ENCODE data around the gene TBC1D5.
"Not testable (repeated sequence)": the region's sequence is repeated elsewhere in the genome, so short reads cannot be mapped to it uniquely, and the experiment has no call there.

TBC1D5 gene

GRCh38 chr3:17714473-17714872, 28.0 kb downstream of the TBC1D5 start:
- DNase-seq (ENCODE audit: low read depth in 1 of 2, low spot score in 1 of 2) = no peak

DNA sequence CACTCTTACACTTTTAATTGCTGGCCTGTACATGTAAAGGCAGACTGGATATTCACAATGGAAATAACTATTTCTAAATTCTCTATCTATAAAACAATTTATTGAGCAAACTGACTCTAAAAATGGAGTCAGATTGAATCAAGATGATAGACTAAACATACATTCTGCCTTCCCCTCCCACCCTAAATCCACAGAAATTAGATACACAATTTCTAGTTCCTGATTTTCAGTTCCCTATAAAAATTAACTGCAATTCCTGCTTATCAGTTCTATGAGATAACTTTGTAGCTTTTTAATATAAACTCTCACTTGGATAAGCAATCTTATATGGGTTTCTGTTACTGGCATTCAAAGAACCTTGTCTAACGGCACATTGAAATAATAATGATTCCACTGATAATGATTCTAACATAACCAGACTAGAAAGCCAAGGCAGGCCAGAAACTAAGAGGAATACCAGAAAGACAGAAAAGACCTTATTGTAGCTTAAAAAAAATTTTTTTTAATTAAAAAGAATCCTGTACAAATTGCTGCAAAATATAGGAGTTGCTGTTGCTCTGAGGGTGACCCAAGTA, 33.1 kb downstream of the TBC1D5 start:
- no peak for DNase-seq (ENCODE audit: low read depth in 1 of 2, low spot score in 1 of 2)

- DNase-seq (ENCODE audit: low read depth in 1 of 2, low spot score in 1 of 2) = no peak
Observed at GRCh38 chr3:17707813-17708543, 34.5 kb downstream of the TBC1D5 start.

DNA sequence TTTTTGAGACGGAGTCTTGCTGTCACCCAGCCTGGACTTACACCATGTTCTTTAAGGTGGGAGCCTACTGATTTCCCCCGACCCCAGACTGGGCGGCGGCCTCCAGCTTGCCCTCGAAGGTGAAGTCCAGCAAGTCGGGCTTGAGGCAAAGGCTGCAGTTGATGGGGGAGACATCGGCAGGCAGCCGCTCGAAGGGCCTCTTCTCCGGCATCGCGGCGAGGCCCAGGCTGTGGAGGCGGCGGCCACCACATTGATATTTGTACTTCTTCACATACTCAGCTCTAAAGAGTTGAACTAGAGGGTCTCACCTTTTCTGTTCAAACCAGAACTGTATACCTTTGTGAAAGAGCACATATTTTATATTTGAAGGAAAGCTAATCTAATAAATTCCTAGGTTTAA, 36.4 kb downstream of the TBC1D5 start:
- not testable (repeated sequence) for DNase-seq (ENCODE audit: low read depth in 1 of 2, low spot score in 1 of 2)

GRCh38 chr3:17699815-17700214, 42.6 kb downstream of the TBC1D5 start:
- DNase-seq (ENCODE audit: low read depth in 1 of 2, low spot score in 1 of 2) = not testable (repeated sequence)

- not testable (repeated sequence) for DNase-seq (ENCODE audit: low read depth in 1 of 2, low spot score in 1 of 2)
Observed at GRCh38 chr3:17695665-17696064, 46.8 kb downstream of the TBC1D5 start.

- DNase-seq (ENCODE audit: low read depth in 1 of 2, low spot score in 1 of 2) = not testable (repeated sequence)
Observed at GRCh38 chr3:17693670-17693999, 48.8 kb downstream of the TBC1D5 start.

DNA sequence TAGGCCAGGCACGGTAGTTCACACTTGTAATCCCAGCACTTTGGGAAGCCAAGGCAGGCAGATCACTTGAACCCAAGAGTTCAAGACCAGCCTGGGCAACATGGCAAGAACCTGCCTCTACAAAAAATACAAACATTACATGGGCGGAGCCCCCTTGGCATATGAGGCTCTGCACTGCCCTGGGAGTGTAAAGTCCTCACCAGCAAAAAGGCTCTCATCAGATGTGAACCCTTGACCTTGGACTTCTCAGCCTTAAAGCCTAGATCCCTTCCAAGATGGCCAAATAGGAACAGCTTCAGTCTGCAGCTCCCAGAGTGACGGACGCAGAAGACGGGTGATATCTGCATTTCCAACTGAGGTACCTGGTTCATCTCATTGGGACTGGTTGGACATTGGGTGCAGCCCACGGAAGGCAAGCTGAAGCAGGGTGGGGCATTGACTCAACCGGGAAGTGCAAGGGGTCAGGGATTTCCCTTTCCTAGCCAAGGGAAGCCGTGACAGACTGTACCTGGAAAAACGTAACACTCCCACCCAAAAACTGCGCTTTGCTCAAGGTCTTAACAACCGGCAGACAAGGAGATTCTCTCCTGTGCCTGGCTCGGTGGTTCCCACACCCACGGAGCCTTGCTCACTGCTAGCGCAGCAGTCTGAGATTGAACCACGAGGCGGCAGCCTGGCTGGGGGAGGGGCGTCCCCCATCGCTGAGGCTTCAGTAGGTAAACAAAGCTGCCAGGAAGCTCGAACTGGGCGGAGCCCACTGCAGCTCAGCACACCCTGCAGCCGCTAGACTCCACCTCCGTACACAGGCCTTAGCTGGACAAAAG, 49.4 kb downstream of the TBC1D5 start:
- DNase-seq (ENCODE audit: low read depth in 1 of 2, low spot score in 1 of 2) = peak; percentile 17 to 24

DNA sequence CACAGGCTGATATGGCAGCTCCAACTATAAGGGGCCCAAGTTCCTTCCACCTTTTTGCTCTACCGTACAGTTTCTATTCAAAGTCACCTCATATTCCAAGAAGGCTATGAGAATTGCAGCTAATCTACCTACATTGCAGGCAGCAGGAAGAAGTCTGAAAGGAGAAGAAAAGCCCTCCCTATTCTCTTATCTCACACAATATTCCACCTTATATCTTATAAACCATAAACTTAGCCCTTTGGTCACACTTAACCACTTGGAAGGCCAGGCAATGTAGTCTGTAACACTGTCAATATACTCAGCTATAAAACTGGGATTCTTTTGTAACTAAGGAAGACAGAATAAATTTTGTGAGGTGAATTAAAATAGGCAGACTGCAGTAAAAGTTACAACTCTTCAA, 54.9 kb downstream of the TBC1D5 start:
- no peak for DNase-seq (ENCODE audit: low read depth in 1 of 2, low spot score in 1 of 2)

GRCh38 chr3:17686613-17687012, 55.8 kb downstream of the TBC1D5 start:
- DNase-seq (ENCODE audit: low read depth in 1 of 2, low spot score in 1 of 2) = no peak

- no peak for DNase-seq (ENCODE audit: low read depth in 1 of 2, low spot score in 1 of 2)
Observed at GRCh38 chr3:17683542-17684207, 58.8 kb downstream of the TBC1D5 start.

GRCh38 chr3:17680530-17680929, 61.9 kb downstream of the TBC1D5 start:
- DNase-seq (ENCODE audit: low read depth in 1 of 2, low spot score in 1 of 2) = no peak

DNA sequence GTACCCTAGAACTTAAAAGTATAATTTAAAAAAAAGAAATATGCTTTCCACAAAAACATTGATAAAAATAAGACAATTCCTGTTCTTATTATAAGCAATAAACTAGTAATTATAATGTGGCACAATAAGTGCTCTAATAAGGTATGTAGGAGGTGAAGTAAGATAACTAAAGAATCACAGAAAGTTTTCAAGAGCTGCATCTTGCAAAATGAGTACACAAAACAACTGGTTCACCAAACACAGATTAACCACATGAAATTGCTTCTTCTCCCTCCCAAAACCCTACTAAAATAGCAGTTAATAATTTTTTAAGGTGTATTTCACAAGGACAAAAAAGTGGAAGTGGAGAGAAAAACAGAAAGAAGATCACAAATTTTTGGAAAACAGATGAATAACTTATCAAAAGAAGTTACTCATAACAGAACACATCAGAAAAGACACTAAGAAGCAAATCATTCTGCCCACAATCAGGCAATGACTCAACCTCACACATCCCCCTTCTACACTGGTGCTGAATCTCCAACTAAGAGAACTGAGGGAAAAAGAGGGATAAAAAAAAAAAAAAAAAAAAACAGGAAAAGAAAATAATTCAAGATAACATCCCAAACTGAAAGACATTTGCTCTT, 64.2 kb downstream of the TBC1D5 start:
- no peak for DNase-seq (ENCODE audit: low read depth in 1 of 2, low spot score in 1 of 2)

DNA sequence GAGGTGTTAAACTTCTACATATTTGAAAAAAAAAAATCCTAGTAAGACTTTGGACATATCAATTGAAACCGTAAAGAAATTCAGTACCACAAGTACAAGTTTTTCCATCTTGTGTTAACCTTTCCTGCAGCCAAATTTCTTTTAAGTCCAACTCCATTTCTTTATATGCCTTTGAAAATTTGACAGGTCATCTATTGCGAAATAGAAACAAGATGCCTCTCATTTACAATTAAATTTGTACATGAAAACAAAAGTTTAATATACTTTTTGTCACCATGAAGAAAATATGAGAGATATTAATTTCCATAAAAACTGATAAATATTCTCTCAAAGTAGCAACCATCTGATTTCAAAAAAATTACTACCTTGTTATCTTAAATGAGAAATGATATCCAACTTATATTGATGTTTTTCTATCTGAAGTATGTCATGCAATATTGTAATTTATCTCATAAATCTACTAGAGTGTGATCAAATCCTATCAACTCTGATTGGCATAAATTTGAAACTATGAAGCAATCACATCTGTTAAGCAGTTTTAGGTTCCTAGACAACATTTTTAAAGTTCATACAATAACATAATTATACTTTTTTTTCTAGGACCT, 68.2 kb downstream of the TBC1D5 start:
- DNase-seq (ENCODE audit: low read depth in 1 of 2, low spot score in 1 of 2) = no peak

- DNase-seq (ENCODE audit: low read depth in 1 of 2, low spot score in 1 of 2) = no peak
Observed at GRCh38 chr3:17672506-17672905, 69.9 kb downstream of the TBC1D5 start.

DNA sequence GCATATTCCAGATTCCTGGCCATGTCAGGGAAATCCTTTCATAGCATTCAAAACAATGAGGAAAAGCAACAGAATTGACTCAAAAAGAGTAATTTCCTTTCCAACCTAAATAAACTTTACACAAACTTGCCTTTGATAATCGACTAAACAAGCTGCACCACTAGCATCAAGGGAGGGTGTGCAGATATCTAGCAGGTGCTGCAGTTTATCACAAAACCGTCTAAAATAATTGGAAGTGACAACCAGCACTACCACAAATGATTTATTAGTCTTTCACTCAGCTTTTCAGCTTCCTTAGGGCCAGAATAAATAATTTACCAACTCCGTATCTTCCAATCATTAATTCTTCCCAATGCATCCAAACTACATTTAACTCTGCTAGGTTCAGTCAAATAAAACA, 71.7 kb downstream of the TBC1D5 start:
- DNase-seq (ENCODE audit: low read depth in 1 of 2, low spot score in 1 of 2) = no peak

DNA sequence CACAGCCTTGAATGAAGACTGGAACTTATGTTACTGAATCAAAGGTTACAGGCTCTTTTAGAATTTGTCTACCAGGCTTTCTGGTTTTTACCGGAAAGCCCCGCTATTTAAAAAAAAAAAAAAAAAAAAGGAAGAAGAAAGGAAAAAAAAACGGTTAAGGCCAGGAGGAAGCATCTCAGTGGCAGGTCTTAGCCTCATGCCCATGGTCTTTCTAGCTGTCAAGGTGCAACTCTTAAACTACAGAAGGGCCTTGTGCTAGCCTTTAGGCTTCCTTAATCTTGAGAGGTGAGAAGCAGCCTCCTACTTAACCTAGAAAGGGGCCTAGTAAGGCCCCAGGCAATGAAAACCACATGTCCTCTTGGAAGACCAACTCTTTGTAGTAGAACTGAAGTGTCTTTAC, 77.5 kb downstream of the TBC1D5 start:
- DNase-seq (ENCODE audit: low read depth in 1 of 2, low spot score in 1 of 2) = no peak

DNA sequence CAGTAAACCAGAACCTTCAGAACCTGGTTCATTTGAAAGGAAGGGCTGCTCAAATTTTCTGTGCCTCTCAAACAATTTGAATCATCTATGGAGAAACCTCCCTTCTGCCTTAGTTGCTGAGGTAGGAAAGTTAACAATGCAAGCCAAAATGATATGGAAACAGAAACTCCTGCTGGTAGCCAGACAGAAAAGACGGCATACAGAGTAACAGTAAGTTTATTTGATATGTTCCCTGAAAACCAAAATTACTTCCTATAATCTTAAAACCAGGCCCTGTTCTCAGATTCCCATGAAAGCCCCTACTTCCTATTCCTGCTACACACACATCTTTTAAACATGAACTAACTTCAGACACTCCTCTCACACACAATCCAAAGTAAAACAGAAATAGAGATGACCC, 86.2 kb downstream of the TBC1D5 start:
- DNase-seq (ENCODE audit: low read depth in 1 of 2, low spot score in 1 of 2) = no peak

DNA sequence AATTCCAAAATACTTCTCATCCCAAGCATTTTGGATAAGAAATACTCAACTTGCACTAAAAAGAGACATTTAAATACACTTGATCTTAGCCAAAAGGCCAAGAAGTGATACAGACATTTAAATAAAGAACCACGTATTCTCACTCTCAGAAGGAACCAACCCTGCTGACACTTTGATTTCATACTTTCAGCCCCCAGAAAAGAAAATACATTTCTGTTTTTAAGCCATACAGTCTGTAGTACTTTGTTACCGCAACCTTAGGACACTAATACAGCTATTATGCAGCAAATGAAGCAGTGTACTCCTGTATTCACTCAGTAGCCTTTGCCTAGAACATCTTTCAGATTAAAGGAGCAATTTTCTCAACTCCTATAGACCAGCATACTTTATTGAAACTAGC, 86.7 kb downstream of the TBC1D5 start:
- no peak for DNase-seq (ENCODE audit: low read depth in 1 of 2, low spot score in 1 of 2)

DNA sequence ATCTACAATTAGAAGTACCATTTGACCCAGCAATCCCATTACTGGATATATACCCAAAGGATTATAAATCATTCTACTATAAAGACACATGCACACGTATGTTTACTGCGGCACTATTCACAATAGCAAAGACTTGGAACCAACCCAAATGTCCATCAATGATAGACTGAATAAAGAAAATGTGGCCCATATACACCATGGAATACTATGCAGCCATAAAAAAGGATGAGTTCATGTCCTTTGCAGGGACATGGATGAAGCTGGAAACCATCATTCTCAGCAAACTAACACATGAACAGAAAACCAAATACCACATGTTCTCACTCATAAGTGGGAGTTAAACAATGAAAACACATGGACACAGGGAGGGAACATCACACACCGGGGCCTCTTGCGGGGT, 92.7 kb downstream of the TBC1D5 start:
- not testable (repeated sequence) for DNase-seq (ENCODE audit: low read depth in 1 of 2, low spot score in 1 of 2)

Measured in activated T-helper 1 cell treated with anti-CD3 and anti-CD28 coated beads, Interleukin-2, amount 50 U/mL, for 16 hours (primary cell).